ENCODE results near the gene LRMDA. TPM values are rescaled to one million over a fixed set of nuclear protein-coding genes. Genes with fewer than 3 reads are reported as not detected.

Gene LRMDA
- total and polyA plus RNA-seq, 2 donors (not counting 3 experiments of a cell fraction or from before 2014, with no cell fraction given), result 9.7 to 18.0 TPM

DNA sequence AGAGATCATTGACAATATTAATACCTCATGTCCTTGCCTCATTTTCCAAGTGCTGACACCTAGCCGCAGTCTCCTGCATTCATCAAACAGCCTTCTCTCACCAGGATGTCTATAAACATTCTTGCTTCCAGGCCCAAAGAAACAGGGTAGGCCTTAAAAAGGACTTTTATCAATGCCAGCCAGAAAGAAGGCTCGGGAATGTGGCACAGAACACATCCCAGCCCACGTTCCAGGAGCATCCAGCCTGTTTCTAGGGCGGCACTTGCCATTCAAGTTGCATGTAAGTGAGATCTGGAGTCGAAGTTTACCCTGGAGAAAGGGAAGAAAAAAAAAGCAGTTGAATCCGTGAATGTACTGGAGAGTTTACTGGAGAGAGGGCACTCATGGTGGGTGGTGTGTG is 1123.1 kb downstream of the LRMDA start:
- H4K20me1 ChIP-seq (replicated peaks; ENCODE audit: control insufficient read depth, extremely low read depth, insufficient read depth, low read length), result no peaks in the 10 kb centered on the region
- dilution Hi-C loops (cut with MboI; ENCODE audit: extremely low pct_ligation_motif_present, low sequenced_read_pairs), result no loop called here
- FAIRE-seq (no peak), DNase-seq (ENCODE audit: low read depth, low spot score) (no peak)
- no peak overlapping the region for H3K9ac ChIP-seq (replicated peaks; ENCODE audit: extremely low read depth, insufficient read depth, low read length)
- H3K4me2 ChIP-seq (ENCODE audit: insufficient read depth, low read length), result no peak overlapping the region
- ChIA-PET CTCF (no interaction called here), POLR2A (no interaction called here)
- no peak overlapping the region for H2AFZ ChIP-seq (ENCODE audit: low read depth, low read length)
- intact Hi-C loops (cut with micrococcal nuclease), result no loop called here
- H3K4me3 ChIP-seq (replicated peaks in 1 of 3; ENCODE audit: insufficient read depth in 1 of 3, low read depth in 1 of 3, low read length in 3 of 3), result no peak overlapping the region
- no peaks in the 10 kb centered on the region for H3K9me1 ChIP-seq (replicated peaks; ENCODE audit: control insufficient read depth, extremely low read depth, insufficient read depth, low read length)
- no peaks in the 10 kb centered on the region for H3K27me3 ChIP-seq (ENCODE audit: control insufficient read depth in 2 of 2, insufficient read depth in 2 of 2, low read length in 2 of 2)
- no peak for TF ChIP-seq JUN (IDR thresholded peaks at IDR 0.05; ENCODE audit: borderline replicate concordance, insufficient read depth, insufficient read length, low read depth)
- H3K36me3 ChIP-seq (ENCODE audit: control insufficient read depth in 2 of 2, extremely low read depth in 1 of 2, insufficient read depth in 2 of 2, low read length in 2 of 2), result no peaks in the 10 kb centered on the region
- no peaks in the 10 kb centered on the region for H3K79me2 ChIP-seq (ENCODE audit: control insufficient read depth, insufficient read depth, low read length)
- BruUV-seq (replicated peaks), result no TSS peak
- H3K4me1 ChIP-seq (ENCODE audit: control insufficient read depth, extremely low read depth, insufficient read depth, low read length), result no peaks in the 10 kb centered on the region
- no peak overlapping the region for H3K27ac ChIP-seq (ENCODE audit: insufficient read depth, low read depth, low read length)
- H3K9me3 ChIP-seq (replicated peaks; ENCODE audit: control insufficient read depth, insufficient read depth, low read length), result no peaks in the 10 kb centered on the region

DNA sequence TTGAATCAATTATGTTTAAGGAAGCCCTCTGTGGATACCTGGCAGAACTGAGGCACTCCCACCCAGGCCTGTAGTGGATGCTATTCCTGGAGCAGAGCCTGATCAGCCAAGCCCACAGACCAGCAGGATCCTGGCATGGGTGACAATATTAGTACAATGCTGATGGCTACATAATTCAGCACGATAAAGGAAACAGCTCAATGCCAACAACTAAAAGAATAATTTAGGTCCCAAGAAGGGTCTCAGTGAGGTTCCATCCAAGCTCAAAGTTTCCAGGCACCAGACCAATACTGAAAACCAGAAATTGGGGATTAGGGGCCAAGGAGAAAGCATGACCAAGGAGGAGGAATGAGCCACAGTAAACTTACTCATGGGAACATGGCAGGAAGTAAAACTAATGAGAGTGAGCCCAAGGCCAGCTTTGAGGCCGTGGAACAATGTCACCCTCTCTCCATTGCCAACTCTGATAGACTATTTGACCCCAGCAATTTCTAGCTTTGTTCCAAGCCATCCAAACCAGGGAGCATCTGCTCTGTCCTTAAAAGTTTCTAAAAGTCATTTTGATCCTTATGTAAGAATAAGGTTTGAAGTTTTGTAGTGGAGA is 1123.7 kb downstream of the LRMDA start:
- Histone ChIP-seq H3K9me3 (replicated peaks; ENCODE audit: control insufficient read depth, insufficient read depth, low read length) (no peaks in the 10 kb centered on the region), H3K27ac (ENCODE audit: insufficient read depth, low read depth, low read length) (no peak overlapping the region), H3K36me3 (ENCODE audit: control insufficient read depth in 2 of 2, extremely low read depth in 1 of 2, insufficient read depth in 2 of 2, low read length in 2 of 2) (no peaks in the 10 kb centered on the region), H2AFZ (ENCODE audit: low read depth, low read length) (no peak overlapping the region), H3K9ac (replicated peaks; ENCODE audit: extremely low read depth, insufficient read depth, low read length) (no peak overlapping the region), H3K4me3 (replicated peaks in 1 of 3; ENCODE audit: insufficient read depth in 1 of 3, low read depth in 1 of 3, low read length in 3 of 3) (no peak overlapping the region), H3K79me2 (ENCODE audit: control insufficient read depth, insufficient read depth, low read length) (no peaks in the 10 kb centered on the region), H3K27me3 (ENCODE audit: control insufficient read depth in 2 of 2, insufficient read depth in 2 of 2, low read length in 2 of 2) (no peaks in the 10 kb centered on the region), H3K9me1 (replicated peaks; ENCODE audit: control insufficient read depth, extremely low read depth, insufficient read depth, low read length) (no peaks in the 10 kb centered on the region), H3K4me2 (ENCODE audit: insufficient read depth, low read length) (no peak overlapping the region), H4K20me1 (replicated peaks; ENCODE audit: control insufficient read depth, extremely low read depth, insufficient read depth, low read length) (no peaks in the 10 kb centered on the region), H3K4me1 (ENCODE audit: control insufficient read depth, extremely low read depth, insufficient read depth, low read length) (no peaks in the 10 kb centered on the region)
- dilution Hi-C loops (cut with MboI; ENCODE audit: extremely low pct_ligation_motif_present, low sequenced_read_pairs) (no loop called here), intact Hi-C loops (cut with micrococcal nuclease) (no loop called here)
- ChIA-PET POLR2A (no interaction called here), CTCF (interaction anchor here (0.7 to 1.3 kb wide), 2 partner anchors 8 to 911 kb away, joined by 4 to 5 read pairs; no protein-coding TSS in a partner anchor)
- BruUV-seq (replicated peaks), result no TSS peak
- TF ChIP-seq, protein P1, sequence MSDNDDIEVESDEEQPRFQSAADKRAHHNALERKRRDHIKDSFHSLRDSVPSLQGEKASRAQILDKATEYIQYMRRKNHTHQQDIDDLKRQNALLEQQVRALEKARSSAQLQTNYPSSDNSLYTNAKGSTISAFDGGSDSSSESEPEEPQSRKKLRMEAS (IDR thresholded peaks at IDR 0.05; ENCODE audit: insufficient read depth, insufficient read length), result no peak
- TF ChIP-seq MYC (IDR thresholded peaks at IDR 0.05; ENCODE audit: low read depth, low read length) (no peak), POLR2AphosphoS5 (IDR thresholded peaks at IDR 0.05; ENCODE audit: insufficient read depth, low read depth, low read length) (no peak), POLR2A (IDR thresholded peaks at IDR 0.05; ENCODE audit: low read depth, low read length) (no peak), EZH2 (IDR thresholded peaks at IDR 0.05; ENCODE audit: borderline replicate concordance, low read depth, low read length, severe bottlenecking) (no peak), GATA2 (IDR thresholded peaks at IDR 0.05; ENCODE audit: insufficient read depth, insufficient read length, low read depth, low read length) (no peak), JUN (IDR thresholded peaks at IDR 0.05; ENCODE audit: borderline replicate concordance, insufficient read depth, insufficient read length, low read depth) (no peak), FOS (IDR thresholded peaks at IDR 0.05; ENCODE audit: borderline replicate concordance, insufficient read depth, low read length) (no peak)
- TF ChIP-seq, protein P2, sequence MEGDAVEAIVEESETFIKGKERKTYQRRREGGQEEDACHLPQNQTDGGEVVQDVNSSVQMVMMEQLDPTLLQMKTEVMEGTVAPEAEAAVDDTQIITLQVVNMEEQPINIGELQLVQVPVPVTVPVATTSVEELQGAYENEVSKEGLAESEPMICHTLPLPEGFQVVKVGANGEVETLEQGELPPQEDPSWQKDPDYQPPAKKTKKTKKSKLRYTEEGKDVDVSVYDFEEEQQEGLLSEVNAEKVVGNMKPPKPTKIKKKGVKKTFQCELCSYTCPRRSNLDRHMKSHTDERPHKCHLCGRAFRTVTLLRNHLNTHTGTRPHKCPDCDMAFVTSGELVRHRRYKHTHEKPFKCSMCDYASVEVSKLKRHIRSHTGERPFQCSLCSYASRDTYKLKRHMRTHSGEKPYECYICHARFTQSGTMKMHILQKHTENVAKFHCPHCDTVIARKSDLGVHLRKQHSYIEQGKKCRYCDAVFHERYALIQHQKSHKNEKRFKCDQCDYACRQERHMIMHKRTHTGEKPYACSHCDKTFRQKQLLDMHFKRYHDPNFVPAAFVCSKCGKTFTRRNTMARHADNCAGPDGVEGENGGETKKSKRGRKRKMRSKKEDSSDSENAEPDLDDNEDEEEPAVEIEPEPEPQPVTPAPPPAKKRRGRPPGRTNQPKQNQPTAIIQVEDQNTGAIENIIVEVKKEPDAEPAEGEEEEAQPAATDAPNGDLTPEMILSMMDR (IDR thresholded peaks at IDR 0.05; ENCODE audit: extremely low read depth in 1 of 2, insufficient read depth in 1 of 2, low read depth in 1 of 2, low read length in 2 of 2), result no peak
- FAIRE-seq (no peak), DNase-seq (ENCODE audit: low read depth, low spot score) (no peak)
